ENCODE results near the gene BOLA2. TPM values are rescaled to one million over a fixed set of nuclear protein-coding genes. Genes with fewer than 3 reads are reported as not detected.
A peak's percentile ranks its signal among the peaks of the same experiment; 100 is the strongest.
"Not testable (repeated sequence)": the region's sequence is repeated elsewhere in the genome, so short reads cannot be mapped to it uniquely, and the experiment has no call there.

The BOLA2 gene
- total RNA-seq, result 10 to 100 TPM; 14.2 to 30.3 (median 22.1) TPM

DNA sequence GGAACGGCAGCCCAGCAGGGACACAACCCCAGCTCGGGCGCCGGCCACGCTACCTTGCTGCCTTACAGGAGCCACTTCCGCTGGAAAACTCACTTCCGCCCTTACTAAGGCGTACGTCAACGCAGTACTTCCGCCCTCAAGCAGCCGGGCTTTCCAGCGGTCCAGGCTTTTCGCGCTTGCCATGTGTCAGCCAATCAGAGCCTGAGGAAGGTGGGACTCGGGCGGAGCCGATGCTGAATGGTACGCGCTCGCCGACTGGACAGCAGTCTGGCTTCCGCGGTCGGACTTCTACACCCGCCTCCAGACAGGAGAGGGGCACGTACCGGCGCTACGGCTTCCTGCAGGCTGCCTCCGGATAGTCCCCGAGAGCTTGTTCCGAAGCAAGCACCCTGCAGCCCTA, at the start of gene BOLA2, which contains the start of gene SLX1B:
Gene BOLA2, minus strand, starts transcription at position 83 of the 400 bp plus-strand sequence. CDS start 98 bp downstream, outside the sequence.
Gene SLX1B, plus strand, starts transcription at position 265 of the 400 bp plus-strand sequence.
- H3K27ac ChIP-seq; H3K36me3 ChIP-seq; H3K9me3 ChIP-seq; H3K27me3 ChIP-seq; H3K4me1 ChIP-seq; DNase-seq (ENCODE audit: low spot score in 2 of 2); H3K4me3 ChIP-seq: not testable (repeated sequence)
- no CpG with 5 or more reads among the region's 33 CpGs for WGBS, 2 donors

- H3K27me3 ChIP-seq; H3K9me3 ChIP-seq; H3K27ac ChIP-seq; DNase-seq (ENCODE audit: low spot score in 2 of 2); H3K36me3 ChIP-seq; H3K4me3 ChIP-seq; H3K4me1 ChIP-seq: not testable (repeated sequence)
- WGBS, 2 donors, result 82 to 84% methylated on average over 6 to 7 of the region's 12 CpGs
Measured at GRCh38 chr16:29482276-29482675, 28.1 kb upstream of the BOLA2 start.

GRCh38 chr16:29472065-29472464, 17.9 kb upstream of the BOLA2 start:
- not testable (repeated sequence) for H3K27ac ChIP-seq; DNase-seq (ENCODE audit: low spot score in 2 of 2); H3K36me3 ChIP-seq; H3K27me3 ChIP-seq; H3K4me3 ChIP-seq; H3K4me1 ChIP-seq; H3K9me3 ChIP-seq
- WGBS, 2 donors, result no CpG with 5 or more reads among the region's 4 CpGs

DNA sequence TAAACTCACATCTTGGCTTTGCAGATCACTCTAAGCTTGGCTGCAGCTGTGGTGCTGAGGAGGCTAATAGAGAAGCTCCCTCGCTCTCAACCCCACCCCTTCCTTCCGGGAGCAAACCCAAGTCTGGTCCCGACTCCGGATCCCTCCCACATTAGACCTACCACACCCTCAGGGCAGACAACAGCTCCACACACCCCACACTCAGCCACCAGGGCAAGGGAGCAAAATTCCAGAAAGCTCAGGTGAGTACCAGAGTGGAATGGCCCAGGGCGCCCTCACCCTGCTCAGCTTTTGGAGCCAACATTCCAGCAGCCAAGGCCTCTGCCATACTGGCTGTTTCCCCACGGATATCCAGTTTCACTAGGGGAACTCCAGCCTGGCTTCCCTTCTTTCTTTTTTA, 15.5 kb upstream of the BOLA2 start:
- H3K27me3 ChIP-seq, H3K4me1 ChIP-seq, H3K36me3 ChIP-seq, H3K9me3 ChIP-seq: not testable (repeated sequence)
- WGBS, 2 donors, result 14 to 20% methylated on average over 4 to 6 of the region's 6 CpGs
- Histone ChIP-seq H3K4me3 (peak overlapping the region in 1 of 4 donors; percentile 29), H3K27ac (peak overlapping the region in 1 of 4 donors; percentile 56)
- DNase-seq (ENCODE audit: low spot score in 2 of 2), result peak; percentile 53 to 73

DNA sequence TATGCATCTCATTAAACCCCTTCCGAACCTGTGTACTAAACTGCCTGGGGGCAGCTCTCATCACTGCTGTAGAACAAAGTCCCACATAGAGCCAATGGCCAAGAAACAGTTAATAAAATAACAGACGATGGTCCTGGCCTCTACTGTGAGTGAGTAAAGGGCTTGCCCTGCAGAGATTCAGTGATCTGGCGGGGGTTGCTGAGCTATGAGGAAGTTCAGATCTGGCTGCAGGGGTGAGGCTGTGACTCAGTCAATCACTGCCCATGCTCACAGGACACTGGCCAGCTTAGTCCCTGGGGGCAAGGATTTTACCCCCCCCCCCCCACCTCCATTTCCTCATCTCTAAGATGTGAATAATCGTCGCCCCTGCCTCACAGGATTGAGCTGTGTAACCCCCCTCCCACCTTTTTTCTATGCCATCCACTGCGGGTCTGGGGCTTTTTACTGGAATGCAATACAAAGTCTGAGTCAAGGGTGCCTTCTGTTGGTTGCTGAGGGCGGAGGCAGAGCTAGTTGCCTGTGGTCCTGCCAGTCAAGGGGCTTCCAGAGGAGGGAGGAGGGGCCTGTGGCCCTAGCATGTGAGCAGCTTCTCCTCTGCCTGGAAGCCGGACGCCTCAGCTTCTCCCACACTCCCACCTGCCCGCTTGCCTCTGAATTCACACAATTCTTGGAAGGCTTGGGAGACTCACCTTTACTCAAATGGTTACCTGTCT, 13.7 kb upstream of the BOLA2 start:
- not testable (repeated sequence) for H3K27ac ChIP-seq; H3K4me1 ChIP-seq; H3K36me3 ChIP-seq; H3K9me3 ChIP-seq; H3K4me3 ChIP-seq; H3K27me3 ChIP-seq; DNase-seq (ENCODE audit: low spot score in 2 of 2)
- WGBS, 2 donors, result no CpG with 5 or more reads among the region's 10 CpGs

GRCh38 chr16:29466904-29467303, 12.8 kb upstream of the BOLA2 start:
- not testable (repeated sequence) for H3K9me3 ChIP-seq; H3K4me3 ChIP-seq; H3K36me3 ChIP-seq; H3K27ac ChIP-seq; H3K4me1 ChIP-seq; H3K27me3 ChIP-seq; DNase-seq (ENCODE audit: low spot score in 2 of 2)
- WGBS, 2 donors, result no CpG with 5 or more reads among the region's 33 CpGs

DNA sequence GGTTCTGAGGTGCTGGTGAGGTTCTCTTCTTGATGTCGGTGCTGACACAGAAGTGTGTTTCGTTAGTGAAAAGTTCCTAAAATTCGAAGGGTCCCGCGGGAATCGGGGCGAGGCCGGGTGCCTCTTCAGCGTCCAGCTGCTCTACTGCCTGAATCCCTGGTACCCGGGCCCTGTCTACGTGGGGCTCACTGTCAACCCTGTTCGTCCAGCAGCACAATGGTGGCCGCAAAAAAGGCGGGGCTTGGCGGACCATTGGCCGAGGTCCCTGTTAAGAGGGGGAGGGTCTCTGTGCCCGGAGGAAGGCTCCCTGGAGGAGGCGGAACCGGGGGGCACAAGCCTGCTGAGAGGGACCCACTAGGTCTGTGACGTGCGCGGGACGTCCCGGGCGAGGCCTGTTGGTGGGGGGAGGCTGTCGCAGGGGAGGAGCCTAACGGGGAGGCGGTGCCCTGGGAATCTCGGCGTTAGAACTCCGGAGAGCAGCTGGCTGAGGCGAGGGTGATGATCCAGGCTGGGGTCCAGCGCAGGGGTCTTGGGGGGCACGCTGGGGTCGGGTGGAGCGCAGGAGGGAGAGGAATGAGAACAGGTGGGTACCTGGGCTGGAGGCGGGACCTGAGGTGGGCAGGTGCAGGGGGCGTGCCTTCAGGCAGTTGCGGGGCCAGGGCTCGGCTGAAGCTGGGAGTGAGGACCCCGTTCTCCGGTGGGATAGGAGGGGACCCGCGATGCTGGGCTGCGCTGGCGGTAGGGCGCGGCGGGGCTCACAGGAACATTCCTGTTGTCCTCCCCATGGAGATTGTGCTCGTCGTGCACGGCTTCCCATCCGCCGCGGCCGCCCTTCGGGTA, 12.1 kb upstream of the BOLA2 start:
- not testable (repeated sequence) for H3K27me3 ChIP-seq; H3K9me3 ChIP-seq; H3K36me3 ChIP-seq; DNase-seq (ENCODE audit: low spot score in 2 of 2); H3K4me3 ChIP-seq; H3K27ac ChIP-seq; H3K4me1 ChIP-seq
- WGBS, 2 donors, result no CpG with 5 or more reads among the region's 57 CpGs

GRCh38 chr16:29460647-29461030, 6.5 kb upstream of the BOLA2 start:
- H3K4me3 ChIP-seq; H3K36me3 ChIP-seq; H3K4me1 ChIP-seq; H3K9me3 ChIP-seq; H3K27ac ChIP-seq; H3K27me3 ChIP-seq; DNase-seq (ENCODE audit: low spot score in 2 of 2): not testable (repeated sequence)
- WGBS, 2 donors, result no CpG with 5 or more reads among the region's 9 CpGs

GRCh38 chr16:29459706-29460646, 5.8 kb upstream of the BOLA2 start, which contains the start of gene SULT1A4:
Gene SULT1A4 (plus strand): TSS chr16:29459913. CDS start chr16:29461386, 1,473 bp downstream.
- not testable (repeated sequence) for H3K4me3 ChIP-seq

DNA sequence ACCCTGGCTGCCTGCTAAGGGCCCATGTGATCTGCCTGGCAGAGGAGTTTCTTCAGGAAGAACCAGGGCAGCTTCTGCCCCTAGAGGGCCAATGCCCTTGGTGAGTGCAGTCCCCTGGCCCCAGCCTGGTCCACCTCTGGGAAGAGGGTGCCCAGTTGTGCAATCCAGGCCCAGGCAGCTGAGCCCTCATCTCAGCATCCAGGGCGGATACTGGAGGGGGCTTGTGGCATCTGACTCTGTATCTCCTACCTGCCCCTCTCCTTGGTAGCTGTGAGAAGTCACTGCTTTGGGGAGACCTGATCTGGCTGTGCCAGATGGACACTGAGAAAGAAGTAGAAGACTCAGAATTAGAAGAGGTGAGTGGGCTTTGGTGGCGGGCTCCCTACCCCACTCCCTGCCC, 3.5 kb upstream of the BOLA2 start:
- 100% methylated on average over 1 of the region's 2 CpGs; no CpG with 5 or more reads in 1 of the 2 donors for WGBS, 2 donors
- H3K9me3 ChIP-seq, H3K4me3 ChIP-seq, H3K27ac ChIP-seq, H3K4me1 ChIP-seq, H3K36me3 ChIP-seq, H3K27me3 ChIP-seq: not testable (repeated sequence)
- peak in 1 of 2 donors; percentile 2 for DNase-seq (ENCODE audit: low spot score in 2 of 2)

More at GRCh38 chr16:29459706-29460646, 5.8 kb upstream of the BOLA2 start, which contains the start of gene SULT1A4:
- H3K27me3 ChIP-seq; H3K27ac ChIP-seq; DNase-seq (ENCODE audit: low spot score in 2 of 2); H3K4me1 ChIP-seq; H3K36me3 ChIP-seq; H3K9me3 ChIP-seq: not testable (repeated sequence)
- no CpG with 5 or more reads among the region's 13 CpGs for whole genome bisulfite sequencing, 2 donors

GRCh38 chr16:29454828-29455227, 677 bp upstream of the BOLA2 start:
- not testable (repeated sequence) for H3K27me3 ChIP-seq; DNase-seq (ENCODE audit: low spot score in 2 of 2); H3K36me3 ChIP-seq; H3K4me1 ChIP-seq; H3K9me3 ChIP-seq; H3K4me3 ChIP-seq; H3K27ac ChIP-seq
- no CpG with 5 or more reads among the region's 29 CpGs for WGBS, 2 donors

DNA sequence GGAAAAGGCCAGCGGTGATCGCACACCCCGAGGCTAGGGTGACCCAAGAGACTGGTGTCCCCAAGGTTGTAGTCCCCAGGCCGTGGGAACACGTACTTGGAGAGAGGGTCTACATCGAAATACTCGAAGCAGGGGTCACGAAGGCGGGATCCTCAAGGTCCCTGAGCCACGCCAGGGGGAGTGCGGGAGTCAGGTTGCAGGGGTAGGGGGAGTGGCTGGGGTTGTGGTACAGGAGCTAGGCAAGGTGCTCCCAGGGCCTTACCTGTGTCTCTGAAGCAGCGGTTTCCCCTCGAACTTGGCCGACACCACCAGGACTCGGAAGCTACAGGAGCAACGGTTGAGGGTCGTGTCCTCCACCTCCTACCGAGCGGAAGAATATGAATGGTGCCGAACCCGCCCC, 397 bp downstream of the BOLA2 start:
- not testable (repeated sequence) for H3K27me3 ChIP-seq; DNase-seq (ENCODE audit: low spot score in 2 of 2); H3K4me1 ChIP-seq; H3K9me3 ChIP-seq; H3K4me3 ChIP-seq; H3K36me3 ChIP-seq; H3K27ac ChIP-seq
- WGBS, 2 donors, result no CpG with 5 or more reads among the region's 21 CpGs

- H3K27me3 ChIP-seq; H3K4me3 ChIP-seq; H3K4me1 ChIP-seq; H3K9me3 ChIP-seq; H3K36me3 ChIP-seq; H3K27ac ChIP-seq; DNase-seq (ENCODE audit: low spot score in 2 of 2): not testable (repeated sequence)
- WGBS, 2 donors, result 91 to 94% methylated on average over 3 of the region's 3 CpGs
Measured at GRCh38 chr16:29425390-29425789, 28.8 kb downstream of the BOLA2 start.
